ENCODE data around the gene BHLHE41.
A peak's percentile ranks its signal among the peaks of the same experiment; 100 is the strongest.

Gene BHLHE41

GRCh38 chr12:26135010-26135420, 10.2 kb upstream of the BHLHE41 start:
- Histone ChIP-seq H3K9ac (ENCODE audit: low read depth in 1 of 2, low read length in 2 of 2) (no peak overlapping the region), H3K4me3 (ENCODE audit: low read depth in 1 of 2, low read length in 2 of 2) (no peak overlapping the region)

GRCh38 chr12:26134540-26134939, 9.7 kb upstream of the BHLHE41 start:
- Histone ChIP-seq H3K9me3 (ENCODE audit: control insufficient read depth in 1 of 2, low read length in 2 of 2) (no peaks in the 10 kb centered on the region), H3K27ac (ENCODE audit: low read depth, low read length) (no peak overlapping the region), H3K4me3 (ENCODE audit: low read depth in 1 of 2, low read length in 2 of 2) (no peak overlapping the region), H3K4me1 (ENCODE audit: control insufficient read depth in 1 of 2, insufficient read depth in 2 of 2, low read length in 2 of 2) (peaks cover 11 to 14% of the 10 kb centered on the region in 2 donors), H3K27me3 (ENCODE audit: control insufficient read depth in 1 of 2, insufficient read depth in 2 of 2, low read length in 2 of 2) (no peaks in the 10 kb centered on the region), H3K9ac (ENCODE audit: low read depth in 1 of 2, low read length in 2 of 2) (no peak overlapping the region), H3K36me3 (ENCODE audit: control insufficient read depth in 1 of 2, insufficient read depth in 2 of 2, low read length in 2 of 2) (no peaks in the 10 kb centered on the region)

More at GRCh38 chr12:26135010-26135420, 10.2 kb upstream of the BHLHE41 start:
- Histone ChIP-seq H3K9me3 (ENCODE audit: control insufficient read depth in 1 of 2, low read length in 2 of 2) (no peaks in the 10 kb centered on the region), H3K27me3 (ENCODE audit: control insufficient read depth in 1 of 2, insufficient read depth in 2 of 2, low read length in 2 of 2) (no peaks in the 10 kb centered on the region), H3K4me1 (ENCODE audit: control insufficient read depth in 1 of 2, insufficient read depth in 2 of 2, low read length in 2 of 2) (peaks cover 11 to 14% of the 10 kb centered on the region in 2 donors), H3K27ac (ENCODE audit: low read depth, low read length) (no peak overlapping the region), H3K36me3 (ENCODE audit: control insufficient read depth in 1 of 2, insufficient read depth in 2 of 2, low read length in 2 of 2) (no peaks in the 10 kb centered on the region)

- Histone ChIP-seq H3K4me1 (ENCODE audit: control insufficient read depth in 1 of 2, insufficient read depth in 2 of 2, low read length in 2 of 2) (peaks cover 11 to 14% of the 10 kb centered on the region in 2 donors), H3K27me3 (ENCODE audit: control insufficient read depth in 1 of 2, insufficient read depth in 2 of 2, low read length in 2 of 2) (no peaks in the 10 kb centered on the region), H3K4me3 (ENCODE audit: low read depth in 1 of 2, low read length in 2 of 2) (no peak overlapping the region), H3K9me3 (ENCODE audit: control insufficient read depth in 1 of 2, low read length in 2 of 2) (no peaks in the 10 kb centered on the region), H3K36me3 (ENCODE audit: control insufficient read depth in 1 of 2, insufficient read depth in 2 of 2, low read length in 2 of 2) (no peaks in the 10 kb centered on the region), H3K27ac (ENCODE audit: low read depth, low read length) (no peak overlapping the region), H3K9ac (ENCODE audit: low read depth in 1 of 2, low read length in 2 of 2) (no peak overlapping the region)
These were observed 8.7 kb upstream of the BHLHE41 start for GRCh38 chr12:26133521-26133920.

DNA sequence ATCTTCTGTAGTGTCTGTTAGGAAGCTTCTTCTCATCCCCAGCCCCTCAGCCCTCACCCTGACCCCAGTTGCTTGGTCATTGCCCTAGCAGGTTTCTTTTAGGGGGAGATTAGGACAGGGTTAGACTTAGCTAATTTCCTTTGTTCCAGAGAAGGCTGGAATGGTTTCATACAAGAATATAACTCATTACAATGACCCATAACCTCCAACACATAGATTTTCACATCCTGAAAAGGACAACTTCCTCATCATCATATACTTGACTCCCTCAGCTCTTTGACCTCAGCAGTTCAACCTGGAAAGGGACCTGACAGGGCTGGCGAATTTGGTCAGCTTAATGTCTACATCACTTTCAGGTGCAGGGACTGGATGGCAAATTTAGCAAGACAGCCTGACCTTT, 8.0 kb upstream of the BHLHE41 start:
- Histone ChIP-seq H3K9me3 (ENCODE audit: control insufficient read depth in 1 of 2, low read length in 2 of 2) (no peaks in the 10 kb centered on the region), H3K36me3 (ENCODE audit: control insufficient read depth in 1 of 2, insufficient read depth in 2 of 2, low read length in 2 of 2) (no peaks in the 10 kb centered on the region), H3K9ac (ENCODE audit: low read depth in 1 of 2, low read length in 2 of 2) (no peak overlapping the region), H3K4me1 (ENCODE audit: control insufficient read depth in 1 of 2, insufficient read depth in 2 of 2, low read length in 2 of 2) (peaks cover 11 to 14% of the 10 kb centered on the region in 2 donors), H3K27ac (ENCODE audit: low read depth, low read length) (no peak overlapping the region), H3K27me3 (ENCODE audit: control insufficient read depth in 1 of 2, insufficient read depth in 2 of 2, low read length in 2 of 2) (peaks cover 0 to 5% of the 10 kb centered on the region in 2 donors), H3K4me3 (ENCODE audit: low read depth in 1 of 2, low read length in 2 of 2) (no peak overlapping the region)

- Histone ChIP-seq H3K4me3 (ENCODE audit: low read depth in 1 of 2, low read length in 2 of 2) (no peak overlapping the region), H3K27me3 (ENCODE audit: control insufficient read depth in 1 of 2, insufficient read depth in 2 of 2, low read length in 2 of 2) (peaks cover 0 to 11% of the 10 kb centered on the region in 2 donors), H3K9me3 (ENCODE audit: control insufficient read depth in 1 of 2, low read length in 2 of 2) (no peaks in the 10 kb centered on the region)
These were observed 7.1 kb upstream of the BHLHE41 start for GRCh38 chr12:26131936-26132335.

DNA sequence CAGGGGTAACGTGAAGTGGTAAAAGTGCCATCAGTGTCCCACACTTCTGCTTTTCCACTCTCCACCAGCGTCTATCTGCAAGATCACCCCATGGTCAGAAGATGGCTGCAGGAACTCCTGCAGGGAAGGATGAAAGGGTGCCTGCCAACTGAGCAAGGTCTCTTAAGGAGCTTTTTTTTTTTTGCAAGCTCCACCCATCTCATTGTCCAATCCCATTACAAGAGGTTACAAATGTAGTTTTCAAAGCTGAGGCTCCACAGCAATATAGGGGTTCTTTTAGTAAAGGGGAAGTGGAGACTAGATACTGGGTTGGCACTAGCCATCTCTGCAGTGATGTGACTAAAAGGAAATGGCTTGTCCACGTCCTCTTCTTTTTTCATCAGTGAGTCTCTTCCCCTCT, 5.9 kb upstream of the BHLHE41 start:
- Histone ChIP-seq H3K36me3 (ENCODE audit: control insufficient read depth in 1 of 2, insufficient read depth in 2 of 2, low read length in 2 of 2) (no peaks in the 10 kb centered on the region), H3K9me3 (ENCODE audit: control insufficient read depth in 1 of 2, low read length in 2 of 2) (no peaks in the 10 kb centered on the region), H3K9ac (ENCODE audit: low read depth in 1 of 2, low read length in 2 of 2) (no peak overlapping the region), H3K27ac (ENCODE audit: low read depth, low read length) (no peak overlapping the region), H3K27me3 (ENCODE audit: control insufficient read depth in 1 of 2, insufficient read depth in 2 of 2, low read length in 2 of 2) (peaks cover 0 to 11% of the 10 kb centered on the region in 2 donors), H3K4me1 (ENCODE audit: control insufficient read depth in 1 of 2, insufficient read depth in 2 of 2, low read length in 2 of 2) (peaks cover 21 to 23% of the 10 kb centered on the region in 2 donors), H3K4me3 (ENCODE audit: low read depth in 1 of 2, low read length in 2 of 2) (no peak overlapping the region)

More at GRCh38 chr12:26131936-26132335, 7.1 kb upstream of the BHLHE41 start:
- no peak overlapping the region for H3K9ac ChIP-seq (ENCODE audit: low read depth in 1 of 2, low read length in 2 of 2)
- no peak overlapping the region for H3K27ac ChIP-seq (ENCODE audit: low read depth, low read length)
- peaks cover 15 to 18% of the 10 kb centered on the region in 2 donors for H3K4me1 ChIP-seq (ENCODE audit: control insufficient read depth in 1 of 2, insufficient read depth in 2 of 2, low read length in 2 of 2)
- no peaks in the 10 kb centered on the region for H3K36me3 ChIP-seq (ENCODE audit: control insufficient read depth in 1 of 2, insufficient read depth in 2 of 2, low read length in 2 of 2)

- Histone ChIP-seq H3K4me3 (ENCODE audit: low read depth in 1 of 2, low read length in 2 of 2) (no peak overlapping the region), H3K36me3 (ENCODE audit: control insufficient read depth in 1 of 2, insufficient read depth in 2 of 2, low read length in 2 of 2) (no peaks in the 10 kb centered on the region), H3K9me3 (ENCODE audit: control insufficient read depth in 1 of 2, low read length in 2 of 2) (no peaks in the 10 kb centered on the region), H3K27ac (ENCODE audit: low read depth, low read length) (no peak overlapping the region), H3K27me3 (ENCODE audit: control insufficient read depth in 1 of 2, insufficient read depth in 2 of 2, low read length in 2 of 2) (peaks cover 8 to 24% of the 10 kb centered on the region in 2 donors), H3K4me1 (ENCODE audit: control insufficient read depth in 1 of 2, insufficient read depth in 2 of 2, low read length in 2 of 2) (peaks cover 14 to 27% of the 10 kb centered on the region in 2 donors), H3K9ac (ENCODE audit: low read depth in 1 of 2, low read length in 2 of 2) (no peak overlapping the region)
These were observed 3.3 kb upstream of the BHLHE41 start for GRCh38 chr12:26128168-26128567.

DNA sequence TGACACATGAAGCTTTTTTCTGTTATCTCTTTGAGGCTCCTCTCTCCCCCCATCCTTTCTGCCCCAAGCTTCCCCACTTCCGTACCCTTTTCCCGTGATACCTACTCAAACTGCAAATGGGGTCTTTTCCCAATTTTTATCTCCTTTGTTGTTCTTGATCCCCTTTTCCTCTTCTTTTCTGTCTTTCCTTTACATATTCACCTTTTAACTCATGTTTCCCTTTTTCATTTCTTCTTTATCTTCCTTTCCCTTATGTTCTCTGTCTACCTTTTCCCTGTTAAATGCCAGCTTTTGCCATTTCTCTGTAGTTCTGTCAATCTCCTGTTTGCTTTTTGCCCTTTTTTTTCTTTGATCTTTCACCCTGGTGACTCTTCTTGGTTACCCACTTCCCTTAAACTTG, 2.6 kb upstream of the BHLHE41 start:
- H3K4me3 ChIP-seq (ENCODE audit: low read depth in 1 of 2, low read length in 2 of 2), result no peak overlapping the region
- peaks cover 8 to 28% of the 10 kb centered on the region in 2 donors for H3K27me3 ChIP-seq (ENCODE audit: control insufficient read depth in 1 of 2, insufficient read depth in 2 of 2, low read length in 2 of 2)
- H3K9me3 ChIP-seq (ENCODE audit: control insufficient read depth in 1 of 2, low read length in 2 of 2), result no peaks in the 10 kb centered on the region
- peaks cover 17 to 31% of the 10 kb centered on the region in 2 donors for H3K4me1 ChIP-seq (ENCODE audit: control insufficient read depth in 1 of 2, insufficient read depth in 2 of 2, low read length in 2 of 2)
- H3K36me3 ChIP-seq (ENCODE audit: control insufficient read depth in 1 of 2, insufficient read depth in 2 of 2, low read length in 2 of 2), result no peaks in the 10 kb centered on the region
- no peak overlapping the region for H3K9ac ChIP-seq (ENCODE audit: low read depth in 1 of 2, low read length in 2 of 2)
- no peak overlapping the region for H3K27ac ChIP-seq (ENCODE audit: low read depth, low read length)

- peak overlapping the region; percentile 81 for H3K4me3 ChIP-seq (ENCODE audit: low read depth in 1 of 2, low read length in 2 of 2)
- no peaks in the 10 kb centered on the region for H3K9me3 ChIP-seq (ENCODE audit: control insufficient read depth in 1 of 2, low read length in 2 of 2)
- H3K27ac ChIP-seq (ENCODE audit: low read depth, low read length), result peak overlapping the region; percentile 70
- H3K4me1 ChIP-seq (ENCODE audit: control insufficient read depth in 1 of 2, insufficient read depth in 2 of 2, low read length in 2 of 2), result peaks cover 17 to 31% of the 10 kb centered on the region in 2 donors
- H3K27me3 ChIP-seq (ENCODE audit: control insufficient read depth in 1 of 2, insufficient read depth in 2 of 2, low read length in 2 of 2), result peaks cover 8 to 31% of the 10 kb centered on the region in 2 donors
- no peaks in the 10 kb centered on the region for H3K36me3 ChIP-seq (ENCODE audit: control insufficient read depth in 1 of 2, insufficient read depth in 2 of 2, low read length in 2 of 2)
- H3K9ac ChIP-seq (ENCODE audit: low read depth in 1 of 2, low read length in 2 of 2), result peak overlapping the region; percentile 62 to 77
These were observed 1.8 kb upstream of the BHLHE41 start for GRCh38 chr12:26126340-26127284.

Data from duodenal mucosa (tissue), 2 donors.